GM18511 (cell line): ENCODE measurements around the gene STIM2.
A peak's percentile ranks its signal among the peaks of the same experiment; 100 is the strongest.
"Not testable (repeated sequence)": the region's sequence is repeated elsewhere in the genome, so short reads cannot be mapped to it uniquely, and the experiment has no call there.

Experiments
- ATAC-seq: cut with Tn5 transposase; IDR thresholded peaks from one replicate; pipeline ENCODE4 v1.9.1; 2021; ENCODE audit warnings: mild to moderate bottlenecking, moderate library complexity; ENCODE audit not compliant: unreplicated experiment

STIM2 gene

GRCh38 chr4:26860157-26860921 lies at the start of gene STIM2:
TSS of gene STIM2 (plus strand) at chr4:26860841.
- peak; percentile 61 for ATAC-seq

GRCh38 chr4:26811571-26811970 lies 49.1 kb upstream of the STIM2 start:
- not testable (repeated sequence) for ATAC-seq

DNA sequence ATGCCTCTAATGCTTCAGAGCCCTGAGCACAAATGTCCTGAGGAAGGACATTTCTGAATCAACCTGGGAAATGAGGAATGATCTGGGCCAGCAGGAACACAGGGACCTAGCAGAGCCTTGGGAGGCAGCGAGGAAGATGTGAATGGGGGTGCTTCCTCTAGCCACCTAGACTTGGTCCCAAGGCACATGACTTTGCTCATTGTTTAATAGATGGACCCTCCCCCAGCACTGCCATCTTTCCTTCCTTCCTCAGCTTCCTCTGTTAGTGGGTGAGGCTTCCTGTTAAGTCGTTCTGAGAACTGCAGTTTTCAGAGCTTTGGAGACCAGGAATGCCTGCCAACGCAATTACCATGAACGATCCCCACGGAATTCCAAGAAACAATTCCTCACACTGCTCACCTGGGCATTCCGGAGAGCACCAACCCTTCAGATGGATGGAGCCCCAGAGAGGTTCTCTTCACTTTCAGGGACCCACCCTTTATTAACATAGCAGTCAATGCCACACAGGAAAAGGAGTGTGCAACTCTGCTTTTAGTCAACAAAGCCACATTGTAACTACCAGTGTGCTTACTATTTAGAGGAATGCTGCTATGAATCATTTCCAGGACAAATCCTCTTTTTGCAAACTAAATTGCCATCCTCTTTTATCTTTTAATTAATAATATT lies 48.5 kb upstream of the STIM2 start:
- no peak for ATAC-seq

GRCh38 chr4:26813698-26814097 lies 46.9 kb upstream of the STIM2 start:
- ATAC-seq = no peak

DNA sequence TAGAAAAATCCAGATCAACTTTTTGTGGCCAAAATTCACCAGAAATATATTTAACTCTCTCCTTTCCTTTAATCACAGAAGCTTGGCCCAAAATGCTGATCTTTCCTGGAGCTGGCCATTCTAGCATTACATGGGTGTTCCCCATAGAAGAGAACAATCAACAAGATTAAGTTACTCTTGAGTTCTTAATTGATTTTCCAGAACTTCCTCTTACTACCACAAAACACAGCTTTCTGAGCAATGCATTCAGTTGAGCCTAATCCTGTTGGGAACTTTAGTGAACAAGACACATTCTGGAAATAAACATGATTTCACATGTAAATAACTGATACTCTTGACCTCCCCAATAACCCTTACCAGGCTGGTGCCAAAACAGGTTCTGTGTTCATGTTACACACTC lies 45.4 kb upstream of the STIM2 start:
- no peak for ATAC-seq

DNA sequence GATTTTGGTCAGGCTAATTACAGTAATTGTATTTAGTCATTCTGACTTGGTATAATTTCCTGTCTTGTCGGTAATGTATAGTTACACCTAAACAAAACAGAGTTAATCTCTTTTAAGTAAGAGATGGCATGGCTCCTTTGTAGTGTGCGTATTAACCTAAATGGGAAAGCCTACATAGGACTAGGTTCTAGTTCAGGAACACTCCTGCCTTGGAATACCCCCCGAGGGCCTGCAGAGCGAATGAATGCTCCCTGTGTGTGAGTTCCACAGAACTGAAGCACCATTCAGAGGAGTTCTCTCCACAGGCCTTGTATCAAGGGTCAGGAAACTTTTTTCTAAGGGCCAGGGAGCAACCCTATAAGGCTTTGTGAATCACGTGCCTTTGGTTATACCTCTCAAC lies 44.9 kb upstream of the STIM2 start:
- no peak for ATAC-seq

GRCh38 chr4:26819026-26819425 lies 41.6 kb upstream of the STIM2 start:
- no peak for ATAC-seq

GRCh38 chr4:26819478-26820095 lies 41.1 kb upstream of the STIM2 start:
- ATAC-seq = peak; percentile 31

DNA sequence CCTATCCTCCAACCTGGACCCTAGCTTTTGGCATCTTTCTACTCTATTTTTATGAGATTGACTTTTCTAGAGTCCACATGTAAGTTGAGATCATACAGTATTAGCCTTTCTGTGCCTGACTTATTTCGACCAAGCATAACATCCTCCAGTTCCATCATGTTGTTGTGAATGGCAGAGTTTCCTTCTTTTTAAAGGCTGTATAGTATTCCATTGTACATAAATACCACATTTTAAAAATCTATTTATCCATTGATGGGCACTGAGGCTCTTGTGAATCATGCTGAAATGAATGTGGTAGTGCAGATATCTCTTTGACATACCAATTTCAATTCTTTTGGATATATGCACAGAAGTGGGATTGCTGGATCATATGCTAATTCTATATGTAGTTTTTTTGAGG lies 40.3 kb upstream of the STIM2 start:
- no peak for ATAC-seq

DNA sequence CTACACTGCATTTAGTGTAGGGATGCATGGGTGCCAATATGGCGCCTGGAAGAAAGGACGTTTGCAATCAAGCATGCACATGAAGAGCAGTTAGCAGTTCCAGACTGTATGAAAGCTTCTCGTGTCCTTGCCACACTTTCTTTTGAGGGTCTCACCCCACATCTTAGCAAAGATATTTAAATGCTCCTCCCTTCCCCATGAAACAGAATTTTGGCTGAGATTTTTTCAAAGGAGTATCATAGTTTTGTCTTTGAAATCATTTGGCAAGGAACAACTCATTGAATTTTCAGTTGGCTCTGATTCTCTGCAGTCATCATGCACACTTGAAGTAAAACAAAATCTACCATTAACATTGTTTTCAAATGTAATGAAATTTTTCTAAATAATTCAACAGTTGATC lies 39.6 kb upstream of the STIM2 start:
- ATAC-seq = no peak

DNA sequence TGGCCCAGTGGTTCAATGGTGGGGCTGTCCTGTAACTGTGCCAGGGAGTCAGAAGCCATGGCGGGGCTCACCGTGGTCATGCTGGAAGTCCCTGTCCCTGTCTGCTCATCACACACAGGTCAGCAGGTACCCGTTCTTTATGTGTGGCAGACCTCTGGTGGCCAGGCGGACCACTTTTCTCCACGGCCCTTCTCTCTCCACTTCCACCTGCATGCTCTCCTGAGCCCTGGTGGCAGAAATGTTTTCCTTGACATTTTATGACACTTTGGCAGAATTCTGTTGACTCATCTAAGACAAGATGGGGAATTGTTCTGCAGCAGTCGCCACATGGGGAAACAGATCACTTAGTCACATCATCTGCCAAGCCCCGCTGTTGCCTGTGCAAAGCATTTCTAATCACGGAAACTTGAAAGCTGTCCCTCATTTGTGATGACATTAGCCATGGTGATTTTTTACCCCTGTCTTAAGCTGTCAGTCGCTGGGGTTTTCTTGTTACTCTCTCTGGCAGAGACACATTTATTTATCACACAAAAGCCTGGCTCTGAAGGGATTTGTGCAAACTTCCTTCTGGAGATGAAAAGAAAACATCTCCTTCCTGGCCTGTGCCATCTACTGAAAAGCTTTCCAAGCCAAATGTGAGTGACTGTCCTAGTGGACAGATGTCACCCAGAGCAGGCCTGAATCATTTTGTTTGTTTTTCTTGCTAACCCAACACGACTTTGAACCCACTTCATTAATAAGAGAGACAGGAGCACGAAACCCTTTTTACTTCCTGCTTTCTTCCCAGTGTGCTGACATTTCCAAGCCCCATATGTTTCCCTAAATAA lies 38.8 kb upstream of the STIM2 start:
- no peak for ATAC-seq

DNA sequence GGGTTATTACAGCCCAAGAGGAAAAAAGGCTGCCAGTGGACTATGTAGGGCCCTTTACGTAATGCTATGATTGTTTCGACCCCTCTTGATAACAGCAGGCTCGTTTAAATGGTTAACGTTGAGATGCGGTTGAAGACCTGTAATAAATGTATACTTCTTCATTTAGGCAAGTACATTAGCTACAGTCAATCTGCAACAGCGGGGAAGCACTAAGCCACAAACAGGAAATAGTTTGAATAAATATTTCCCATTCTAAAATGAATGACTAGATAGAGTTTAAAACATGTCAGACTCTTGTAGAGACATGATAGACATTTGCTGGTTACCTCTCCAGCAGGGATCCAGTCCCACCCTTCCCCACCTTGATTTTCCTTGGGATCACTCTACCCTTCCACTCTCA lies 38.1 kb upstream of the STIM2 start:
- ATAC-seq = peak; percentile 59

- not testable (repeated sequence) for ATAC-seq
These were observed 37.7 kb upstream of the STIM2 start for GRCh38 chr4:26822974-26823373.

- ATAC-seq = no peak
These were observed 37.1 kb upstream of the STIM2 start for GRCh38 chr4:26823583-26823982.

DNA sequence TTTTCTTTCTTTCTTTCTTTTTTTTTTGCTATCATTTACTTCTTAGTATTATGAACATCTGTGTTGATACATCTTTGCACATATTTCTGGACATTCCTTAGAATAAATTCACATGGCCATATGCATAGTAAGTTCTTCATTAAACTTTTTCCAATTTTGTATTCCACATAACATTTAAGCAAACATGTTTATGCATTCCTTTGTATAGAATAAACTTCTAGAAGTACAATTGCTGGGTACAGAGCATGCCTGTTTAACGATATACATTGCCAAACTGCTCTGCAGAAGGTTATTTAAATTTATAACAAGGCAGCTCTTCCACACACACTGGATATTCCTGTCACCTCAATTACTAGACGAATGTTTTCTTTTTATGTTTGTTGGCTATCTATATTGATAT lies 36.0 kb upstream of the STIM2 start:
- no peak for ATAC-seq

DNA sequence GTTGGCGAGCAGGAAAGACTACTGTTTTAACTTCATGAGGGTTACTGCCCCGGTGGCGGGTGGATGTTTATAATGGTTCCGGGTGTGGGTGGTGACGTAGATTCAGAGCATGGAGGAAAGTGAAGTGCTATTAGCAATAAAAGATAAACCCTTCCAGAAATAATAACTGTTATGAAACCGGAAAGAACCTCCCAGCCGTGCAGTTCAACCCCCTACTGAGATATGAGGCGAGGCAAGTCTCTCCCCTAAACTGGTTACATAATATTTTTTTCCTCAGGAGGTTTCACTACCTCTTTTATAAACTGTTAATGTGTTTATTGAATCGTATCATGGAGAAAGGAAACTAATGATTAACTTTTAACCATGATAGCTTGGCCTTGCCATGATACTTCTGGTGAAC lies 33.9 kb upstream of the STIM2 start:
- peak; percentile 90 for ATAC-seq

DNA sequence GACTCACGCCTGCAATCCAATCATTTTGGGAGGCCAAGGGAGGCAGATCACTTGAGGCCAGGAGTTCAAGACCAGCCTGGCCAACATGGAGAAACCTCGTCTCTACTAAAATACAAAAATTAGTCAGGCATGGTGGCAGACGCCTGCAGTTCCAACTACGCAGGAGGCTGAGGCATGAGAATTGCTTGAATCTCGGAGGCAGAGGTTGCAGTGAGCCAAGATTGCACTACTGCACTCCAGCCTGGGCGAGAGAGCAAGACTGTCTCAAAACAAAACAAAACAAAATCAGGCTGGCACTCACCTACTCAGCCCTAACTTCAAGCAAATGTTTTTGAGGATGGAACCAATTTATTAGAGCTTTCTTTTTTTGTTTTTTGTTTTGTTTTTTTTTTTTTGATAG lies 33.3 kb upstream of the STIM2 start:
- ATAC-seq = not testable (repeated sequence)

GRCh38 chr4:26827798-26828197 lies 32.8 kb upstream of the STIM2 start:
- ATAC-seq = no peak

- ATAC-seq = no peak
These were observed 31.6 kb upstream of the STIM2 start for GRCh38 chr4:26829018-26829417.

GRCh38 chr4:26830033-26830432 lies 30.6 kb upstream of the STIM2 start:
- ATAC-seq = no peak

DNA sequence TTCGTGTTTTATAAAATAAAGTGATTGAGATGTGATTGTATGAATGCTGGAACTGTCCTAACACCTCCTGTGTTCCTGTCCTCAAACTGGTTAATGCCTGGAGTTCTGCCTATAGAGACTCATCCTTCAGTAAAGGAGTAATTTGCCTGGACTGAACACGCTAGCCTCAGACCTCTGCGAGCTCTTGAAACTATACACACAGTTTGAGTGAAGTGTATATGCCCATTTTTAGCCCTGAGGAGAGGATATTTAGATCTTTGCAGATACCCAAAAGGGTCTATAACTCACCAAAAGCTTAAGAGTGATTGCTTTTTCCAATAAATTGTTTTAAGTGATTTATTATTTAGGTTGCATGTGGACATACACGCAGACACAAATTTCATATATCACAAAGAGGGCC lies 29.9 kb upstream of the STIM2 start:
- no peak for ATAC-seq
